EL (cell line): ENCODE measurements around the gene SUPT20HL1.

Source experiments
- DNase-seq: peaks from one replicate; pipeline ENCODE4 v3.0.0-alpha.2; 2016

The SUPT20HL1 gene

DNA sequence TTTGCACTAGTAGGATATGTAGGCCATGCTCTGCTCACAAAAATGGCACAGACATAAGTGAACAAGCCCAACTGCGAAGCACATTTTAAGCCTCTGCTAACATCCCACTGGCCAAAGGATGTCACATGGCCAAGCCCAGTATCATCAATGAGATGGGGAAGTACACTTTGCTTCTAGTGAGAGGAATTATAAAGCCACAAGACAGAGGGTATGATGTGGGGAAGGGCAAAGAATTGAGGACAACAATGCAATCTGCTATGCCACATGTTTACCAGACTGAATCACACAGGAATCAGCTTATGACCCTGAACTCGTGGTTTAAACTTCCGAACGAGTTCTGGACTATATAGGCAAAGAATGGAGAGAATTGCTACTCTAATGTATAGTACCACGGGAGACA is 39.1 kb downstream of the SUPT20HL1 start:
- DNase-seq = no peak

DNA sequence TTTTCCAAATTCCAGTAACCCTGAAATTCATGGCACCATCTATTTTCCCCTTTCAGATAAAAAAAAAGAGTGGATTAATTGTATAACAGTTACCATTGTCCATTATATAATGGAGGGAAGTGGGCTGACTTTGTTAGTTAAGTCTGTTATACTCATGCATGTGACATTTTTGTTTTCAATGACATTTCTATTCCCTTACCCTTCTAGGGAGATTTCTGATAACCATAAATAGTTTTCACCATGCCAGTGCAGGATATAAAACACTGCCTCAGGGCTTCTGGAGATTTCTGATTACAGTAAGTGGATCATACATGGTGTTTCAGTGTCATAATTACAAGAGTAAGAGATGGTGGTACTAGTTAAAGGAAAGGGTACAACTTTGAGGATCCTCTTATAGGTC is 45.5 kb downstream of the SUPT20HL1 start:
- no peak for DNase-seq
